Fibroblast of upper back skin (primary cell): Measurements from ENCODE around the gene TNS1.

Source experiments
- DNase-seq: peaks from one replicate; pipeline ENCODE4 v3.0.0-alpha.2; 2013

The TNS1 gene

GRCh38 chr2:217997510-217997909, 5.3 kb downstream of the TNS1 start:
- no peak for DNase-seq

DNA sequence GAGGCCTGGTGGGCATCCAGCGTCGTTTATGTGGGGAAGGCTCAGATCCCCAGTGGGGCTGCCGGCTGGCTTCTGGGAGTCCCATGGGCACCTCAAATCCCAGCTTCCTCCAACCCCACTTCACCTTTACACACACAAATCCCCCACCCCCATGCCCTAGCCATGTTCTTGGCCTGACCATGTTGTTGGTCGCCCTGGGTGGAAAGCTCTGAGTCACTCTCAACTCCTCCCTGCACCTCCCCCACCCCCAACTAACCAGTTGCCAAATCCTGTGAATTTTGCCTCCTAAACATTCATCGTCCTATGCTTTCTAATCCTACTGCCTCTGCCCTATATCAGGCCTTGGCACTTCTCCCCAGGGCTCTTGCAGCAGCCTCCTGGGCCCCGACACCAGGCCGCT, 6.4 kb downstream of the TNS1 start:
- DNase-seq, result peak; percentile 88

GRCh38 chr2:217995731-217996231, 7.0 kb downstream of the TNS1 start:
- DNase-seq, result peak; percentile 42

DNA sequence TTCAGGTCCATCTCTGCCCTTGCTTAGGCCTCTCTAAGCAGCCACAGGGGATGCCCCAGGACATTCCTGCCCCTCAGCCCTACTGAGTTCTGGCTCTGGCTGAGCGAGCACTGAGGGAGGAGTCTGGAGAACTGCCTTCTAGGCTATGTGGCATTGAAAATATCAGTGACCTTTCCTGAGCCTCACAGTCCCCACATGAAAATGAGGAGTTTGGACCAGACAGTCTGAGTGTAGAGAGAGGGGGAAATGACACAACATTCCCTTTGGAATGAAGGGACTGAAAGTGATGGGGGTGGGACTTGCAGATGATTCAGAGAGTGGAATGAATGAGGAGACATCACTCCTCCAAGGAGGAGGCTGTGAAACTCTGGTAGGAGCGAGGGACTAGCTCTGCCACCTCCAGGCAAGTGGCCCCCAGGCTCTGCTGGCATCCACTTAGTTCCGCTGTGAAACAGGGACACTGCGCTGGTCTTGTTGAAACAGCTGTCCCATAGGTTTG, 8.0 kb downstream of the TNS1 start:
- DNase-seq, result peak; percentile 87

- peak; percentile 47 for DNase-seq
Measured at GRCh38 chr2:217993817-217994463, 8.9 kb downstream of the TNS1 start.

DNA sequence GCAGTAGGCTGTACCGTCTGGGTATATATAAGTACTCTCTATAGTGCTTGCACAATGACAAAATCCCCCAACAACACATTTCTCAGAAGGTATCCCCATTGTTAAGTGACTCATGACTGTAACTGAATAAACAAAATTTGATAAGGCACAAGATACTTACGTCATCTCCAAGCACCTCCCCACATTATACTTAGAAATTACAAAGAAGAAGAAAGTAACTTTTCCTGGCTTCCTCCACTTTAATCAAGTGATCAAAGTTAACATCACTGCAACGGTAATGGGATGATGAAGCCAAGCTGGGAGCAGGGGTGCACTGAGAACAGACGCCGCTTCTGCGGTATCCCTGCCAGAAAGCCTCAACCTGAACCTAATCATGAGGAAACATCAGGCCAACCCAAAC, 9.7 kb downstream of the TNS1 start:
- no peak for DNase-seq

- DNase-seq, result no peak
Measured at GRCh38 chr2:217992061-217992460, 10.7 kb downstream of the TNS1 start.

DNA sequence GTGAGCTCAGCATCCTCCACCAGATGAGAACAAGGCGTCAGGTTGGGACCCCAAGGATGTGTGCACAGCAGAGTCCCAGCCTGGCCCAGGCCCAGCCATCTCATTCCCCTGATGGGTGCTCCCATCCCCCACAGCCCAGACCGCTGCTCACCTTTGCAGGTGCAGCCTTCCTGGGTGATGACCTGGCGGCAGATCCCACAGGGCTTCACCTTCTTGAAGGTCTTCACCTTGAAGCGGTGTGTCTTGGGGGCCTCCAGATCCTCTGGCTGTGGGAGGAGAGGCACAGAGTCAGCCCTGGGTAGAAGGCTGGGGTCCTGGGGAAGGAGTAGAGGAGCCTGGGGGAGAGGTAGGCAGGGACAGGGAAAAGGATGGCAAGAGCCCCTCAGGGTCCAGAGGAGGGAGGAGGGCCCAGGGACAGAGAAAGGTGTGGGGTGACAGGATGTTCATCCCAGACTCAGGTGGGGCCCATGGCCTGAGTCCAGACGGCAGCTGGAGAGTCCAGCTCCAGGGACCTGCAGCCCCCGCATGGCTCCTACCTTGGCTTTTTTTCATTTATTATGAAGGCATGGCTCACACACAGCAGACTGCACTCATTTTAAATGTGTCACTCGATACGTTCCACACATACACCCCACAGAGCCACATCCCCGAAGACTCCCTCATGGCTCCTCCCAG, 11.9 kb downstream of the TNS1 start:
- DNase-seq, result no peak

DNA sequence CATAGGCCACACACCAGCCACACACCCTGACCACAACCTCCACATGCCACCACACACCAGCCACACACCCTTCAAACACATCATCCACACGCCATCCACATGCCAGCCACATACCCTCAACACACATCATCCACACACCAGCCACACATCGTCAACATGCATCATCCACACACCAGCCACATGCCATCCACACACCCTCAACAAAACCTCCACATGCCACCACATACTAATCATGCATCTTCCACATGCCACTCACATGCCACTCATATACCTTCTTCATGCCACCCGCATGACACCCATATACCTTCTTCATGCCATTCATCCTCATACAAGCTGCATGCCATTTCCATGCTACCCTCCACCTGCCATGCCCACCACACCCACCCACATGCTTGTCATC, 12.4 kb downstream of the TNS1 start:
- DNase-seq, result no peak

DNA sequence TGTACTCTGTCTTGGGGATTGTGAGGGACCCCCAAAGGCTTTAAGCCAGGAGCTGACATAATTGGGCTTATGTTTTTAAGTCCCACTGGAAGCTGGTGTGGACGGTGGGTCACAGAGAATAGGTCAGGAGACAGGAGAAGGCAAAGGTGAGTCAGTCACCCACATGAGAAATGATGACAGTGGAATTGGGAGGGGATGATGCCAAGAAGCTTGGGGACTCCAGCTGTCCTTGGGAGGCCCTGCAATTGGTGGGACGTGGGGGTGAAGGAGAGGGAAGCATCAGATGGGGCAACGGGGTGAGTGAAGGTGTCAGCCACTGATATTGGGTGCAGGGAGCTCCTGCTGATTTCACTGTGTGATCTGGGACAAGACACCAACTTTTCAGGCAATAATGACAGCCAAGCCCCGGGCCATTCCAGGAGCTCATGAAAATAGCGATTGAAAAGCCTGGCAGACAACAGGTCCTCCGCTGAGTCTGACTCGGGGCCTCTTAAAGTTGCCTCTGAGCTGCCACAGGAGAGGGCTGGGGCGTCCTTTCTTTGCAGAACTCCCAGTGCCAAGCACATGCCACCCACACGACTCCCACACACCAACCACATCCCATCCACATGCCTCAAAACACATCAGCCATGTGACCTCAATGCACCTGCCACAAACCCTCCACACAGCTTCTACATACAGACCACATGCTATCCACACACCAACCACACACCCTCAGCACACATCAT, 13.4 kb downstream of the TNS1 start:
- no peak for DNase-seq

GRCh38 chr2:217988840-217989204, 14.0 kb downstream of the TNS1 start:
- DNase-seq, result no peak

DNA sequence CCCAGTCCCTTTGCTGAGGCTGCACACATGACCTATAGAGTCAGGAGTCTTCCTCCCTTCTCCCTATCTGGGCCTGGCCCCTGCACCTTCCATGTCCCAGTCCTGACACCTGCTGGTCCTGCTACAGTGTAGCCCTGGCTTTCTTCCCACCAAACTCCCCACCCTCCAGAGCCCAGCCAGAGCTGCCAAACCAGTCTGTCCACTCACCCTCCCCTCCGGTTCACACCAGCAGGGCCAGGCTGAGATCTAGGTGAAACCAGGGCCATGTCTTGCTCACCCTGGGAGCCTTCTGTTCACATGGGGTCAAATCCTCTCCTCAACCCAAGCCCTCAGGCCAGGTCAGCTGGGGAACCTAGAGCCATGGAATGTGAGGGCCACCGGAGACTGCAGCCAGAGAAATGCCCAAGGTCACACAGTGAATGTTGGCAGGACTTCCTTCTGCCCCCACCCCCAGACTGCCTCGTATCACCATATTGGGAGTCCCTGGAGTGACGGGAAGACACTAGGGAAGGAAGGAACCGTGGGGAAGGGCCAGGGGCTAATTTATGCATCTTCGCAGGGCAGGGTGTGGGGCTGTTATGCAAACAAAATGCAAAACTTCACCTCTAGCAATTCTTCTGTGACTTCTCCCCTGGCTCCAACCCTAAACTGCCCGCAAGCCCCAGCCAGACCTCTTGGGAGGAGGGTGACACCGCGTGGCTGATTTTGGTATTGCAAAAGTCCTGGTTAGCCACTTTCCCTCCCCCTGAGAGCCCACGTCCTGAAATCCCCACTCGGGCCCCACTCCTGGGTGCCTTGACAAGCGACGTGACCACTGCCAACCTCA, 14.6 kb downstream of the TNS1 start:
- DNase-seq, result peak; percentile 70

GRCh38 chr2:217987391-217987790, 15.4 kb downstream of the TNS1 start:
- DNase-seq, result no peak

DNA sequence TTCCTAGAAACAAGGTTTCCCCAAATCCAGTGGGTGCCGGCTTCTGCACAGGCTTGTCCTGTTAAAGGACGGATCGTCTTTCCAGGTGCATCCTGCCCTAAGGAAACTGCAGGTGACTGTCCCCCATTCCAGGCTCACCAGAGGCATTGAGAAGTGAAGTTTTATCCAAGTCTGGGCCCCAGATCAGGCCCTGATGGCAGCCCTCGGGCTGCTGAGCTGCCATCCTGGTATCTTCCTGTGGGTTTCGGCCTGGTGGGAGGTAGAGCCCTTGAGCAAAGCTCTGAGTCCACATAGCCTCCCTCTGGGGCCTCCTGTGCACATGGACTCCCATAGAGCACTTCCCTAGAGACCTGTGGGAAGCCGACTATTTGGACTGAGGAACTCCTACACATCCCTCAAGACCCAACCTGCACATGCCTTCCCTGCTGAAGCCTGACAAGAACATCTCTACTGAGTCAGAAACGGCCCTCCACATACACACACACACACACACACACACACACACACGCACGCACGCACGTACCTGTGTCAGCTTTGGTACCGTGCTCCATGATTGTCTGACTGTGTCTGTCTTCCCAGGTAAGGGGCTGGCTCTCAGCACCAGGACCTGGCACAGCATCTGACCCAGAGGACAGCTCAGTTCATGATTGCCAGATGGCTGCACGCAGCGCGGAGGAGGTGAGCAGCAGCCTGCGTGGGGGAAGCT, 16.4 kb downstream of the TNS1 start:
- DNase-seq, result no peak

- DNase-seq, result no peak
Measured at GRCh38 chr2:217983276-217984233, 19.2 kb downstream of the TNS1 start.

DNA sequence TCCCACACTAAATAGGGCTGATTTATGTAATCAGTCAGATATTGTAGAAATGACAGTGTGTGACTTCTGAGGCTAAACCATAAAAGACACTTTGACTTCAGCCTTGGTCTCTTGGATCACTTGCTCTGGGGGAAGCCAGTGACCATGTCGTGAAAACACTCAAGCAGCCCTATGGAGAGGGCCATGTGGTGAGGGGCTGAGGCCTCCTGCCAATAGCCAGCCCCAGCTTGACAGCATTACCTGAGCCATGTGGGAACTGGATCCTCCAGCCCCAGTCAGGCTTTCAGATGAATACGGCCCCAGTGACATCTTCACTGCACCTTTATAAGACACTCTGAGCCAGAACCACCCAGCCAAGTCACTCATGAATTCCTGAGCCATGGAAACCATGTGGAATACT, 20.8 kb downstream of the TNS1 start:
- DNase-seq, result no peak

DNA sequence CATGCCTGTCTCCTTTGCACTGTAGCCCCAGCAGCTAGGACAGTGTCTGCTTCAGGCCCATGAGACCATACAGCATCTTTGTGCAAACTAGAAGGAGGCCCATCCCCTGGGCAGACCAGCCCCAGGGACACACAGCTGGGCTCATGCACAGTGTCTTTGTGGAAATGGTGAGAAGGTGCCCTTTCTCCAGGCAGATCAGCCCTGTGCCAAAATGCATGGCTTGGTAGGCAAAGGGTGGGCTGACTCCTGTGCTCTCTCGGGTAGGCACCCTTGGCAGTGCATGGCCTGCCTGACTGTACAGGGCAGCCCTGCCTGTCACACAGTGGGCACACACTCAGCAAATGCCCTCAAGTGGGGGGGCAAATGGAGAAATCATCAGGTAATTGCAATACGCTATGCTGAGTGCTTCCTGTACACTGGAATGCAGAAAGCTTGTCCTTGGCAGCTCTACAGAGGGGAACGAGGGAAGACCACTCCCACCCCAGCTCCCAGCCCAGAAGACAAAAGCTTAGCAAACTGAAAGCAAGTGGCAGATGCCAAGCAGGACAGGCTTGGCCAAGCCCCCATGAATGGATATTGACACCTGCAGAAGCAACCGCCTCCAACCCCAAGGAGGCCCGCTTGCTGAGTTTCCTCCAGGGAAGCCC, 21.6 kb downstream of the TNS1 start:
- no peak for DNase-seq

GRCh38 chr2:217980591-217980990, 22.2 kb downstream of the TNS1 start:
- DNase-seq, result no peak

DNA sequence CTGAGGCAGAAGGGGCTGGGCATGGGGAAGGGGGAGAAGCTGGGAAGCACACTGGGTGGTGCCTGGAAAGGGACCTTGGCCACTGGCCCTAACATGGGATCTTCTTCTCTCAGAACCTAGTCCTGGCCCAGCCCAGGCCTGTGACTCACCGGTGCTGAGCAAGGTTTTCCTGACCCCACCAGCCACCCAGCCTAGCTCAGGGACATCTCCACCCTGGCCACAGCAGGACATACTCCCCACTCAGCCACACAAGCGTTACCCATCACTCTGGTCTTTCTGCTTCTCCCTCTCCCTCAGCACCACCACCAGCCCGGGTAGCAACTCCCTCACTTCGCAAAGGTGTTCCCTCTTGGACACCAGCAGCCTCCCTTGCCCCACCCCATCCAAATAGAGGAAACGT, 22.8 kb downstream of the TNS1 start:
- DNase-seq, result no peak

GRCh38 chr2:217979151-217979811, 23.5 kb downstream of the TNS1 start:
- DNase-seq, result peak; percentile 77
